ENCODE data around the gene RAMP1. TPM values are rescaled to one million over a fixed set of nuclear protein-coding genes. Genes with fewer than 3 reads are reported as not detected.

Gene RAMP1
- total RNA-seq, 1 donor from 2014 or later = 9.1 TPM

- H3K36me3 Mint-ChIP-seq (ENCODE audit: low read depth, unreplicated experiment) = no peaks in the 10 kb centered on the region
Observed at GRCh38 chr2:237896507-237896892, 37.1 kb downstream of the RAMP1 start.

GRCh38 chr2:237896956-237897355, 37.5 kb downstream of the RAMP1 start:
- no peak overlapping the region for H3K27ac ChIP-seq (ENCODE audit: low read depth, low read length)
- no peaks in the 10 kb centered on the region for H3K9me3 ChIP-seq (ENCODE audit: insufficient read depth, low read depth, low read length)
- H3K9me3 Mint-ChIP-seq (ENCODE audit: unreplicated experiment) = no peaks in the 10 kb centered on the region
- H3K36me3 ChIP-seq (ENCODE audit: insufficient read depth, low read length) = no peaks in the 10 kb centered on the region
- H3K9ac ChIP-seq (ENCODE audit: low read length) = no peak overlapping the region
- no peak overlapping the region for H2AFZ ChIP-seq (ENCODE audit: low read depth, low read length)
- DNase-seq (ENCODE audit: low read depth) (no peak), FAIRE-seq (no peak)
- no peak overlapping the region for H3K27ac Mint-ChIP-seq (ENCODE audit: unreplicated experiment)
- H3K4me1 Mint-ChIP-seq (ENCODE audit: low read depth, unreplicated experiment) = peaks cover 7% of the 10 kb centered on the region
- no peak for TF ChIP-seq CTCF (IDR thresholded peaks at IDR 0.05; ENCODE audit: insufficient read depth, low read depth, low read length)
- TF ChIP-seq EZH2 (IDR thresholded peaks at IDR 0.05; ENCODE audit: insufficient read depth, low read length) = no peak
- no peaks in the 10 kb centered on the region for H3K36me3 Mint-ChIP-seq (ENCODE audit: low read depth, unreplicated experiment)
- peaks cover 18% of the 10 kb centered on the region for H3K4me1 ChIP-seq (ENCODE audit: insufficient read depth, low read length)
- H4K20me1 ChIP-seq (ENCODE audit: insufficient read depth, low read length) = no peaks in the 10 kb centered on the region
- H3K79me2 ChIP-seq (ENCODE audit: insufficient read depth, low read length) = no peaks in the 10 kb centered on the region
- no peaks in the 10 kb centered on the region for H3K27me3 ChIP-seq (ENCODE audit: insufficient read depth, low read length)
- no peak overlapping the region for H3K4me3 ChIP-seq (ENCODE audit: insufficient read depth, low read depth, low read length)
- H3K4me3 Mint-ChIP-seq (ENCODE audit: unreplicated experiment) = no peak overlapping the region
- H3K27me3 Mint-ChIP-seq (ENCODE audit: low read depth, unreplicated experiment) = no peaks in the 10 kb centered on the region
- H3K4me2 ChIP-seq (ENCODE audit: low read length) = peak overlapping the region; percentile 39

More at GRCh38 chr2:237896507-237896892, 37.1 kb downstream of the RAMP1 start:
- peaks cover 18% of the 10 kb centered on the region for H3K4me1 ChIP-seq (ENCODE audit: insufficient read depth, low read length)
- H3K4me2 ChIP-seq (ENCODE audit: low read length) = peak overlapping the region; percentile 39
- H3K4me3 ChIP-seq (ENCODE audit: insufficient read depth, low read depth, low read length) = no peak overlapping the region
- FAIRE-seq = no peak
- H4K20me1 ChIP-seq (ENCODE audit: insufficient read depth, low read length) = no peaks in the 10 kb centered on the region
- no peaks in the 10 kb centered on the region for H3K79me2 ChIP-seq (ENCODE audit: insufficient read depth, low read length)
- peak; percentile 26 for DNase-seq (ENCODE audit: low read depth)
- no peaks in the 10 kb centered on the region for H3K36me3 ChIP-seq (ENCODE audit: insufficient read depth, low read length)
- peak overlapping the region; percentile 53 for H2AFZ ChIP-seq (ENCODE audit: low read depth, low read length)
- H3K9me3 ChIP-seq (ENCODE audit: insufficient read depth, low read depth, low read length) = no peaks in the 10 kb centered on the region
- H3K27me3 Mint-ChIP-seq (ENCODE audit: low read depth, unreplicated experiment) = no peaks in the 10 kb centered on the region
- H3K27ac ChIP-seq (ENCODE audit: low read depth, low read length) = no peak overlapping the region
- H3K27ac Mint-ChIP-seq (ENCODE audit: unreplicated experiment) = no peak overlapping the region
- H3K9me3 Mint-ChIP-seq (ENCODE audit: unreplicated experiment) = no peaks in the 10 kb centered on the region
- H3K4me3 Mint-ChIP-seq (ENCODE audit: unreplicated experiment) = no peak overlapping the region
- H3K9ac ChIP-seq (ENCODE audit: low read length) = peak overlapping the region; percentile 5
- no peaks in the 10 kb centered on the region for H3K27me3 ChIP-seq (ENCODE audit: insufficient read depth, low read length)
- peaks cover 7% of the 10 kb centered on the region for H3K4me1 Mint-ChIP-seq (ENCODE audit: low read depth, unreplicated experiment)
- TF ChIP-seq CTCF (IDR thresholded peaks at IDR 0.05; ENCODE audit: insufficient read depth, low read depth, low read length) = no peak
- no peak for TF ChIP-seq EZH2 (IDR thresholded peaks at IDR 0.05; ENCODE audit: insufficient read depth, low read length)

GRCh38 chr2:237898057-237898414, 38.6 kb downstream of the RAMP1 start:
- H3K79me2 ChIP-seq (ENCODE audit: insufficient read depth, low read length) = no peaks in the 10 kb centered on the region
- H3K9me3 ChIP-seq (ENCODE audit: insufficient read depth, low read depth, low read length) = no peaks in the 10 kb centered on the region
- peaks cover 7% of the 10 kb centered on the region for H3K4me1 Mint-ChIP-seq (ENCODE audit: low read depth, unreplicated experiment)
- H3K9me3 Mint-ChIP-seq (ENCODE audit: unreplicated experiment) = no peaks in the 10 kb centered on the region
- FAIRE-seq (no peak), DNase-seq (ENCODE audit: low read depth) (no peak)
- H3K27me3 Mint-ChIP-seq (ENCODE audit: low read depth, unreplicated experiment) = no peaks in the 10 kb centered on the region
- H3K27me3 ChIP-seq (ENCODE audit: insufficient read depth, low read length) = no peaks in the 10 kb centered on the region
- no peak overlapping the region for H3K27ac Mint-ChIP-seq (ENCODE audit: unreplicated experiment)
- no peaks in the 10 kb centered on the region for H3K36me3 ChIP-seq (ENCODE audit: insufficient read depth, low read length)
- no peak overlapping the region for H2AFZ ChIP-seq (ENCODE audit: low read depth, low read length)
- no peak overlapping the region for H3K4me3 Mint-ChIP-seq (ENCODE audit: unreplicated experiment)
- H3K4me1 ChIP-seq (ENCODE audit: insufficient read depth, low read length) = peaks cover 18% of the 10 kb centered on the region
- no peak overlapping the region for H3K27ac ChIP-seq (ENCODE audit: low read depth, low read length)
- TF ChIP-seq EZH2 (IDR thresholded peaks at IDR 0.05; ENCODE audit: insufficient read depth, low read length) (no peak), CTCF (IDR thresholded peaks at IDR 0.05; ENCODE audit: insufficient read depth, low read depth, low read length) (no peak)
- H3K36me3 Mint-ChIP-seq (ENCODE audit: low read depth, unreplicated experiment) = no peaks in the 10 kb centered on the region
- no peak overlapping the region for H3K4me3 ChIP-seq (ENCODE audit: insufficient read depth, low read depth, low read length)
- H3K9ac ChIP-seq (ENCODE audit: low read length) = no peak overlapping the region
- H4K20me1 ChIP-seq (ENCODE audit: insufficient read depth, low read length) = no peaks in the 10 kb centered on the region
- H3K4me2 ChIP-seq (ENCODE audit: low read length) = peak overlapping the region; percentile 23
